Coronary artery (tissue), 2 donors: ENCODE measurements around the gene MYLK4.
A peak's percentile ranks its signal among the peaks of the same experiment; 100 is the strongest.

Experiments
- DNase-seq: peaks from one replicate; pipeline ENCODE4 v3.0.0-alpha.2; 2017; ENCODE audit warnings: low spot score
- H3K27ac ChIP-seq, 2 donors: fragments of 200-600 bp; sonication (generic); one replicate each; pipeline ENCODE4 v1.5.1; 2016 to 2019
- H3K4me3 ChIP-seq: fragments of 200-600 bp; sonication (generic); 2 replicates; pipeline ENCODE4 v1.5.1; 2016; ENCODE audit warnings: mild to moderate bottlenecking, moderate library complexity
- TF ChIP-seq, protein P1 (sequence below): fragments of 200-600 bp; sonication (generic); IDR thresholded peaks from one replicate; pipeline ENCODE4 v1.5.1; 2019; ENCODE audit warnings: antibody characterized with exemption

MYLK4 gene

GRCh38 chr6:2756241-2756640 lies 5.5 kb upstream of the MYLK4 start:
- Histone ChIP-seq H3K4me3 (no peak overlapping the region), H3K27ac (peak overlapping the region in 1 of 2 donors; percentile 20)
- no peak for DNase-seq
- TF ChIP-seq, protein P1, sequence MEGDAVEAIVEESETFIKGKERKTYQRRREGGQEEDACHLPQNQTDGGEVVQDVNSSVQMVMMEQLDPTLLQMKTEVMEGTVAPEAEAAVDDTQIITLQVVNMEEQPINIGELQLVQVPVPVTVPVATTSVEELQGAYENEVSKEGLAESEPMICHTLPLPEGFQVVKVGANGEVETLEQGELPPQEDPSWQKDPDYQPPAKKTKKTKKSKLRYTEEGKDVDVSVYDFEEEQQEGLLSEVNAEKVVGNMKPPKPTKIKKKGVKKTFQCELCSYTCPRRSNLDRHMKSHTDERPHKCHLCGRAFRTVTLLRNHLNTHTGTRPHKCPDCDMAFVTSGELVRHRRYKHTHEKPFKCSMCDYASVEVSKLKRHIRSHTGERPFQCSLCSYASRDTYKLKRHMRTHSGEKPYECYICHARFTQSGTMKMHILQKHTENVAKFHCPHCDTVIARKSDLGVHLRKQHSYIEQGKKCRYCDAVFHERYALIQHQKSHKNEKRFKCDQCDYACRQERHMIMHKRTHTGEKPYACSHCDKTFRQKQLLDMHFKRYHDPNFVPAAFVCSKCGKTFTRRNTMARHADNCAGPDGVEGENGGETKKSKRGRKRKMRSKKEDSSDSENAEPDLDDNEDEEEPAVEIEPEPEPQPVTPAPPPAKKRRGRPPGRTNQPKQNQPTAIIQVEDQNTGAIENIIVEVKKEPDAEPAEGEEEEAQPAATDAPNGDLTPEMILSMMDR: no peak

- Histone ChIP-seq H3K4me3 (no peak overlapping the region), H3K27ac (no peak overlapping the region)
- TF ChIP-seq, protein P1: no peak
- no peak for DNase-seq
These were observed 4.7 kb upstream of the MYLK4 start for GRCh38 chr6:2755456-2755855.

DNA sequence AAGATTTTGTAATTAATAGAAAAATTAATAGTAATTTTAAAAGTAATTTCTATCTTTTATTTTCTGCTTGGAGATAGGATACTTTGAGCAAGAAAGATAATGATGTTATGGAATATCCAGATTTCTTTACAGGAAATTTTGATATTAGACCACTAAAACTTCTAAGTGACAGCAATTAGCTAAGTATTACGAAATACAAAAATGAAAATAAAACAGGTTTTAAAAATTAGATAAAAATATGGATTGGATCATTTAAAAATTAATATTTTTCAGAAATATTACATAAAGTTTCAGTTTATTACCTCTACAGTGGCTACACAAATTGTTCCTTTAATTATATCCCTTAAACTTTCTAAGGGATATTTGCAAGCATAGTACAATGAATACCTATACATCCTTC lies 4.2 kb upstream of the MYLK4 start:
- TF ChIP-seq, protein P1: no peak
- H3K27ac ChIP-seq: no peak overlapping the region

DNA sequence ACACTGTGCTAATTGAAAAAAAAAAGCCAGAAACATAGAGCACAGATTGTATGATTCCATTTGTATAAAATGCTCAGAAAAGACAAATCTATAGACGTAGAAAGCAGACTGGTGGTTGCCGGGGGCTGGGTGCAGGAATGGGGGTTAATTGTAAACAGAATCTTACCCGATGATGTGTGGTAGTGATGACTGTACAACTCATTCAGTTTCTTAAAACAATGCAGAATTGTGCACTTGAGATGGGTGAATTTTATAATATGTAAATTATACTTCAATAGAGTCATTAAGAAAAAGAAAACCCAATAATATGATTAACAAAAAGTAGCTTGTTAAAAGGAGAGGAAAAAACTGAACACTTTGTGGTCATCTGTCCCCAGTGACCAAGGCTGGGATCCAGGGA lies 3.7 kb upstream of the MYLK4 start:
- TF ChIP-seq, protein P1: no peak
- Histone ChIP-seq H3K27ac (no peak overlapping the region), H3K4me3 (no peak overlapping the region)
- no peak for DNase-seq

More for the DNA sequence above, 4.2 kb upstream of the MYLK4 start:
- no peak for DNase-seq
- H3K4me3 ChIP-seq: no peak overlapping the region

DNA sequence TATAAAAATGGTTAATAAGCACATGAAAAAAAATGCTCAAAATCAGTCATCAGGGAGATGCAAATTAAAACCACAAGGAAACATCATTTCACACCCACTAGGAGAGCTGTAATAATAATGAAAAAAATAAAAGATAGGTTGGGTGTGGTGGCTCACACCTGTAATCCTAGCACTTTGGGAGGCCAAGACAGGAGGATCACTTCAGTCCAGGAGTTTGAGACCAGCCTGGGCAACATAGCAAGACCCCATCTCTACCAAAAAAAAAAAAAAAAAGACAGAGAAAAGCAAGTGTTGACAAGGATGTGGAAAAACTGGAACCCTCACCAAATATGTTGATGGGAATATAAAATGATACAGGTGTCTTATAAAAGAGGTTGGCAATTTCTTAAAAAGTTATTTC lies 3.0 kb upstream of the MYLK4 start:
- TF ChIP-seq, protein P1: no peak
- Histone ChIP-seq H3K4me3 (no peak overlapping the region), H3K27ac (no peak overlapping the region)
- DNase-seq: no peak

GRCh38 chr6:2753110-2753489 lies 2.4 kb upstream of the MYLK4 start:
- DNase-seq: no peak
- TF ChIP-seq, protein P1: no peak
- Histone ChIP-seq H3K4me3 (no peak overlapping the region), H3K27ac (no peak overlapping the region)

DNA sequence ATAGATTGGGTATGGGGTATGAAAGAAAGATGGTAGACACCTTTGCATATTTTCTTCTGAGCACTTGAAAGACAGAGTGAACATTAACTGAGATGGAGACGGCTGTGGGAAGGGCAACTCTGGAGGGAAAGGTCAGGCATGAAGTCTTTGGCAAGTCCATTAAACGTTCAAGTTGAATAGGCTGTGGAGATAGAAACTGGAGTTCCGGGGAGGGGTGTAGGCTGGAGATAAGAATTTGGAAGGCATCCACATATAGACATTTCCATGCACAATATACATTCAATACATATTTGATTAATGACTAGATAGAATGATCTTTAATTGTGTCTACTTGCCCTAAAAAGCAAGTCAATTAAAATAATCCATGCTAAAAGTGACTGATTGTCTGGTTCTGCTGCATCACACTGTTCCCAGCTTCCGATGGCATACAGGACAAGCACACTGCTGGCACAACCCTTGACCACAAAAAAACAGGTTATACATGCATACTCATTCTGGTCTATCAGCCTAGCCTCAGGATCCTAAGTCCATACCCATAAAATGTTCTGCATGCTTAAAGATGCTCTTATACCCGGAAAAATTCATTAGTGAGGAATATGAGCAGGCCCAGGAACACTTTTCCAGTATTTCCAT lies 1.9 kb upstream of the MYLK4 start:
- H3K4me3 ChIP-seq: no peak overlapping the region
- TF ChIP-seq, protein P1: no peak
- H3K27ac ChIP-seq: no peak overlapping the region
- DNase-seq: no peak
